Right ventricle myocardium inferior (tissue), 1 donor: ENCODE measurements around the gene DISP3. TPM values are rescaled to one million over a fixed set of nuclear protein-coding genes. Genes with fewer than 3 reads are reported as not detected.

ENCODE experiments used
- ATAC-seq: fragments of 200-7000 bp; cut with Tn5 transposase; one replicate; pipeline ENCODE4 v1.9.1; 2020; ENCODE audit warnings: mild to moderate bottlenecking, moderate library complexity
- DNase-seq: peaks from one replicate; pipeline ENCODE4 v3.0.0; 2021; ENCODE audit errors: missing footprints
- intact Hi-C: fragments of 100-400 bp; cut with DNase I; formaldehyde crosslinking; loops from one replicate; pipeline ENCODE4 v1.11.0; 2022
- total RNA-seq: library from RNA; stranded (reverse); fragmentation: NEBNext Ultra II Directional; extraction: Animal tissue kit (Norgen Biotek cat#: 25700); gene quantifications from one replicate; pipeline ENCODE4 v1.2.1, GENCODE V29; 2021
- donor health status: DM: no; HTN: yes; CAD: no; lungs with severe emphysema.

DISP3 gene
- total RNA-seq, 1 donor from 2014 or later, result 0.08 TPM

- ATAC-seq, result no peak
- DNase-seq, result peak; percentile 9
- intact Hi-C loops, result no loop called here
Measured at GRCh38 chr1:11453742-11454491, 25.0 kb upstream of the DISP3 start.

GRCh38 chr1:11455967-11456570 is 22.9 kb upstream of the DISP3 start:
- ATAC-seq, result no peak
- peak; percentile 15 for DNase-seq
- intact Hi-C loops, result no loop called here

DNA sequence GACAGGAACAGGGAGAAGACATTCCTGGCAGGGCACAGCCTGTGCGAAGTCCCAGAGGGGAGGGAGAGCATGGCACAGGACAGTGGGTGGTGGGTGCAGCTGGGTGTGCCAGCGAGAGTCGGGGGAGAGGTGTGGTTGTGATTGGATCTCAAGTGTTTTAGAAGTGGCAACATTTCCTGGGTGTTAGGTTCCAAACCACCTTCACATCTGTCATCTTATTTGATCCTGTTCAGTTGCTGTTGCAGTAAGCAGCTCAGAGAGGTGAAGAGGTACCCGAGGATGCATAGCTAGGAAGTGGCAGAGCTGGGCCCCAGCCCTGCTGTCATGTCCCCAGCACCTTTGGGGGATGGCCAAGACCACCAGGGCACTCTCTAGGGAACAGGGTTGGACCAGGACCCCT is 22.0 kb upstream of the DISP3 start:
- ATAC-seq (no peak), DNase-seq (no peak)
- intact Hi-C loops, result no loop called here

DNA sequence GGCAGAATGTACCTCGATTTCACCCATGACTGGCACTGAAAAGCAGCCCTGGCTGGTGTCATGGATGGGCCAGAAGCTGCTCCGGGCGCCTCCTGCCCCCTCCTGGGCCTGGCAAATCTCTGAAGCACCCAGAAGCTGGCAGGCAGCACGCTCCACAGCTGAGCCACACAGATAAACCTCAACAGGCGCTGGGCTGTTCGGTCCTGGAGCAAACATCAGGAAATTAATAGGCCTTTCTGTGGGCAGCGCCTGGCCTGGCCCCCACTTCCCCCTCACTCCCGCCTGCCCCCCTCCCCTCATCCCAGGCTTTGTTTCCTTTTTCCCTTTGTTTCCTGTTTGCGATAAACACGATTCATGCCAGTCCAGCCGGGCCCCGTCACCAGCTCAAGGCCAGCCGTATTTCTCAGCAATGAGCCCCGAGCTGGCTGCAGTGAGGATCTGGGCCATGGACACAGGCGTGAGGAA is 20.1 kb upstream of the DISP3 start:
- ATAC-seq, result peak; percentile 89
- DNase-seq, result peak; percentile 65
- intact Hi-C loops, result no loop called here

- intact Hi-C loops, result no loop called here
- no peak for ATAC-seq
Measured at GRCh38 chr1:11461531-11462137, 17.3 kb upstream of the DISP3 start.

DNA sequence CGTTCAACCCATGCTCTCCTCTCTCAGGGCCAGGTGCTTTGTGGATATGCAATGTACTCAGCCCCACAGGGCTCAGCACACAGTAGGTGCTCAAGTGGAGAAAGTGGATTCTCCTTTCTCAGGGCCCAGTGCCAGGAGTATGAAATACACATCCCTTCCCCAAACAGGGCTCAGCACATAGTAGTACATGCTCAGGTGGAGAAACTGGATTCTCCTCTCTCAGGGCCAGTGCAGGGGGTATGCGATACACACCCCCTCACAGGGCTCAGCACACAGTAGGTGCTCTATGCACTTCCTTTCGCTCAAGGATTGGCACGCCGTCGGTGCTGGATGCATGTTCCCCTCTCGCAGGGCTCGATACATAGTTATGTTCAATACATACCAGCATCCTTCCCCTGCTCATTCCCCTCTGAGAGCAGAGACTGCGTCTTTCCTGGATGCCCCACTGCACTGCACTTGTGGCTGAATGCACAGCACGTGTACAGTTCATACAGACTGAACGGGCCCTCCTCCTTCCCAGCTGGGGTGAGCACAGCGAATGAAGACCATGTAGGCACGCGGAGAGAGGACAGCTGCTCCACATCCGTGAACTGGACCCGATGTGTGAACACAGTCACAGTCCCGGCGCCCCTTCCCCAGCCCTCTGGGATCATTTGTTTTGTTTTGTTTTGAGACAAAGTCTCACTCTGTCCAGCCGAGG is 16.6 kb upstream of the DISP3 start:
- DNase-seq (no peak), ATAC-seq (no peak)
- intact Hi-C loops, result no loop called here

More at GRCh38 chr1:11461531-11462137, 17.3 kb upstream of the DISP3 start:
- no peak for DNase-seq

GRCh38 chr1:11463177-11463576 is 15.8 kb upstream of the DISP3 start:
- peak; percentile 21 for ATAC-seq
- intact Hi-C loops, result no loop called here
- no peak for DNase-seq

GRCh38 chr1:11465307-11465706 is 13.6 kb upstream of the DISP3 start:
- ATAC-seq (no peak), DNase-seq (no peak)
- intact Hi-C loops, result no loop called here

DNA sequence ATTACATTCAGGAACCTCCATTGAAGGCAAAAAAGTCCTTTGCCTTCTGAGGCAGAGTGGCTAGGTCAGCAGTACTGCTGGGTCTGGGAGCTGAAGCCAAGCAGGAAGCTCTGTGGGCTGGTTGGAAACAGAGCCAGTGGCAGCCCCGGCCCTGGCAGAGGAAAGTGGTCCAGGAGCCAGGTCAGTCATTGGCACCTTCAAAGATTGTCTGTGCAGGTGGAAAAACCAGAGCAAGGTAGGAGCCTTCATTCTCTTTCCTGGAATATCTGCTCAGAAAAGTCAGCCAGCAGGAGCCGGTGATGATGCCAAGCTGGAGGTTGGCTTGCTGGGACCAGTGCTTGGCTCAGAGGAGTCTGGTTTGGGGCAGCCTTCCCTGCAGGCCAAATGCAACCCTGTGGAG is 12.5 kb upstream of the DISP3 start:
- intact Hi-C loops, result no loop called here
- no peak for DNase-seq
- no peak for ATAC-seq

GRCh38 chr1:11468878-11469277 is 10.1 kb upstream of the DISP3 start:
- DNase-seq (no peak), ATAC-seq (no peak)
- intact Hi-C loops, result no loop called here

GRCh38 chr1:11470912-11471311 is 8.0 kb upstream of the DISP3 start:
- intact Hi-C loops, result no loop called here
- DNase-seq (no peak), ATAC-seq (no peak)

DNA sequence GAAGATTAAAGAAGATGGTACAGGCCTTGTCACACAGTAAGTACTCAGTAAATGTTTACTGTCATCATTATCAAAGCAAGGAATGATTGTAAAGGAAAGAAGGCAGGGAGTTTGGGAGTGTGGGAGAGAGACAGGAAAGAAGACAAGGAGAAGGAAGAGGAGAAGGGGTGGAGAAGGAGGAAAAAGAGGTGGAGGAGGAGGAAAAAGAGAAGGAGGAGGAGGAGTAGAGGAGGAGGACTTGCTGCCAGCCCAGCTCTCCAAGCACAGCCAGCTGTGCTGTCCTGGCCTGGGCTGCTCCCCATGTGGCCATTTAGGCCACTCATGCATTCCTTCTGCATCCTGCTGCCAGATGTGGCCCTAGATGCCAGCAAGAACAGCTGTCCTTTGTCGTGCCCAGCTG is 7.5 kb upstream of the DISP3 start:
- DNase-seq (no peak), ATAC-seq (no peak)
- intact Hi-C loops, result no loop called here

DNA sequence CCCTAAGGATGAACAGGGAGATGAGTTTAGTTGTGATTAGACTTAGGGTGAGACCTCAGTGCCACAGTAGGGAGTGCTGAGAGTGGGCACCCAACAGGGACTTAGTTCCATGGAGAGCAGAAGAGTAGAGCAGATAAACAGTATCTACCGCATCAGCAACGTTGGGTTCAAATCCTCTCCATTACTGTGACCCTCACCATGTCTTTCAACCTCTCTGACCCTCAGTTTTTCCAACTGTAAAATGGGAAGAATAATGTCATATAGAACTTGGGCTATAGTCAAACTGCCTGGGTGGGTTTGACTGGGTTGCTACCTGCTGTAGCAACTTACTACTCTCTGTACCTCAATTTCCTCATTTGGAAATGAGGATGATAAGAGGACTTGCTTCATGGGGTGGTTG is 6.7 kb upstream of the DISP3 start:
- ATAC-seq (no peak), DNase-seq (no peak)
- intact Hi-C loops, result no loop called here

- intact Hi-C loops, result no loop called here
- no peak for DNase-seq
- ATAC-seq, result no peak
Measured at GRCh38 chr1:11472741-11473140, 6.2 kb upstream of the DISP3 start.

- intact Hi-C loops, result no loop called here
- no peak for ATAC-seq
- no peak for DNase-seq
Measured at GRCh38 chr1:11473491-11474034, 5.4 kb upstream of the DISP3 start.

- ATAC-seq (no peak), DNase-seq (no peak)
- intact Hi-C loops, result no loop called here
Measured at GRCh38 chr1:11474826-11475225, 4.1 kb upstream of the DISP3 start.

GRCh38 chr1:11475748-11476147 is 3.2 kb upstream of the DISP3 start:
- ATAC-seq (no peak), DNase-seq (no peak)
- intact Hi-C loops, result no loop called here

- no peak for ATAC-seq
- intact Hi-C loops, result loop anchor here (2.0 kb wide), 1 partner anchor 163 kb away; no protein-coding TSS in a partner anchor
- DNase-seq, result no peak
Measured at GRCh38 chr1:11479375-11479979, 522 bp downstream of the DISP3 start.

GRCh38 chr1:11481019-11481418 is 2.1 kb downstream of the DISP3 start:
- intact Hi-C loops, result no loop called here
- no peak for ATAC-seq
- DNase-seq, result no peak
